Metanephros (tissue), 1 donor: ENCODE measurements around the gene PSMA8. TPM values are rescaled to one million over a fixed set of nuclear protein-coding genes. Genes with fewer than 3 reads are reported as not detected.

Experiments used
- total RNA-seq: library from RNA; depleted of rRNA; stranded (reverse); fragments of >200 nt; gene quantifications from one replicate; pipeline ENCODE4 v1.2.3, GENCODE V29; 2014

PSMA8 gene
- total RNA-seq, result not detected

GRCh38 chr18:26133652-26134051, at the start of gene PSMA8:
TSS of gene PSMA8 (plus strand) at chr18:26133869. CDS start at chr18:26133966, 97 bp downstream.

GRCh38 chr18:26090130-26091046, 43.3 kb upstream of the PSMA8 start, which contains the start of gene SS18:
TSS of gene SS18 (minus strand) at chr18:26090613. CDS start at chr18:26090569, 44 bp downstream.

GRCh38 chr18:26226229-26227050, 92.8 kb downstream of the PSMA8 start, which contains the start of gene TAF4B:
TSS of gene TAF4B (plus strand) at chr18:26226445. CDS start at chr18:26226934, 489 bp downstream.

Other genes starting within 250 kb of the PSMA8 start
- gene SS18, start 43.3 kb upstream of the PSMA8 start, total RNA-seq, result 128 TPM
- gene TAF4B, start 92.6 kb downstream of the PSMA8 start, total RNA-seq, result 5.4 TPM